Lower lobe of right lung (tissue), 2 donors: ENCODE data around the gene FANCC. TPM values are rescaled to one million over a fixed set of nuclear protein-coding genes. Genes with fewer than 3 reads are reported as not detected.

Source experiments
- ATAC-seq, 2 donors: fragments of 200-7000 bp; cut with Tn5 transposase; one replicate each; pipeline ENCODE4 v1.9.1; 2020 to 2022; ENCODE audit warnings: mild to moderate bottlenecking in 2 of 2, moderate library complexity in 2 of 2
- DNase-seq: peaks from one replicate; pipeline ENCODE4 v3.0.0-alpha.2; 2020
- H3K27ac ChIP-seq: fragments of 200-600 bp; one replicate; pipeline ENCODE4 v1.8.0; 2022
- H3K27me3 ChIP-seq: fragments of 200-600 bp; one replicate; pipeline ENCODE4 v1.8.0; 2022; ENCODE audit warnings: low read depth
- H3K36me3 ChIP-seq: fragments of 200-600 bp; one replicate; pipeline ENCODE4 v1.8.0; 2022; ENCODE audit warnings: mild to moderate bottlenecking
- H3K4me1 ChIP-seq: fragments of 200-600 bp; one replicate; pipeline ENCODE4 v1.8.0; 2022
- H3K4me3 ChIP-seq: fragments of 200-600 bp; one replicate; pipeline ENCODE4 v1.8.0; 2022; ENCODE audit warnings: mild to moderate bottlenecking
- H3K9me3 ChIP-seq: fragments of 200-600 bp; one replicate; pipeline ENCODE4 v1.8.0; 2022
- CTCF ChIP-seq: fragments of 200-600 bp; IDR thresholded peaks from one replicate; pipeline ENCODE4 v1.8.0; 2022; ENCODE audit warnings: antibody characterized with exemption, mild to moderate bottlenecking
- intact Hi-C: fragments of 100-400 bp; cut with DNase I; formaldehyde crosslinking; loops from one replicate; pipeline ENCODE4 v1.11.0; 2022
- total RNA-seq: library from RNA; stranded (reverse); fragmentation: NEBNext Ultra II Directional; extraction: Animal tissue kit (Norgen Biotek cat#: 25700); gene quantifications from one replicate; pipeline ENCODE4 v1.2.1, GENCODE V29; 2021
- donor health status: DM: no; HTN: yes; CAD: no; lungs with severe emphysema.

Gene FANCC
- total RNA-seq, 1 donor from 2014 or later = 11.3 TPM

GRCh38 chr9:95143591-95144561 lies 173.6 kb downstream of the FANCC start:
- Histone ChIP-seq H3K4me3 (no peak overlapping the region), H3K27me3 (no peaks in the 10 kb centered on the region), H3K36me3 (no peaks in the 10 kb centered on the region), H3K27ac (peak overlapping the region; percentile 41), H3K4me1 (no peaks in the 10 kb centered on the region), H3K9me3 (no peaks in the 10 kb centered on the region)
- intact Hi-C loops = no loop called here
- peak; percentile 54 for DNase-seq
- no peak for TF ChIP-seq CTCF
- peak; percentile 74 to 90 for ATAC-seq

GRCh38 chr9:95142728-95143127 lies 174.8 kb downstream of the FANCC start:
- no peak overlapping the region for H3K27ac ChIP-seq
- no peaks in the 10 kb centered on the region for H3K9me3 ChIP-seq
- ATAC-seq = no peak
- TF ChIP-seq CTCF = no peak
- H3K27me3 ChIP-seq = no peaks in the 10 kb centered on the region
- H3K4me3 ChIP-seq = no peak overlapping the region
- intact Hi-C loops = no loop called here
- no peaks in the 10 kb centered on the region for H3K4me1 ChIP-seq
- H3K36me3 ChIP-seq = peaks cover 3% of the 10 kb centered on the region
- no peak for DNase-seq

- no peak for TF ChIP-seq CTCF
- intact Hi-C loops = no loop called here
- Histone ChIP-seq H3K36me3 (peaks cover 5% of the 10 kb centered on the region), H3K4me1 (no peaks in the 10 kb centered on the region), H3K9me3 (no peaks in the 10 kb centered on the region), H3K27me3 (no peaks in the 10 kb centered on the region), H3K4me3 (no peak overlapping the region), H3K27ac (no peak overlapping the region)
- DNase-seq = no peak
- ATAC-seq = no peak
Measured at GRCh38 chr9:95142315-95142714, 175.2 kb downstream of the FANCC start.

- no peaks in the 10 kb centered on the region for H3K4me1 ChIP-seq
- no peak for ATAC-seq
- intact Hi-C loops = no loop called here
Measured at GRCh38 chr9:95140821-95141220, 176.7 kb downstream of the FANCC start.

GRCh38 chr9:95139126-95139525 lies 178.4 kb downstream of the FANCC start:
- ATAC-seq = no peak
- Histone ChIP-seq H3K27ac (no peak overlapping the region), H3K36me3 (peaks cover 5% of the 10 kb centered on the region), H3K4me3 (no peak overlapping the region), H3K4me1 (no peaks in the 10 kb centered on the region), H3K9me3 (no peaks in the 10 kb centered on the region), H3K27me3 (no peaks in the 10 kb centered on the region)
- no peak for DNase-seq
- no peak for TF ChIP-seq CTCF
- intact Hi-C loops = no loop called here

More at GRCh38 chr9:95140821-95141220, 176.7 kb downstream of the FANCC start:
- Histone ChIP-seq H3K36me3 (peaks cover 5% of the 10 kb centered on the region), H3K27ac (no peak overlapping the region), H3K4me3 (no peak overlapping the region), H3K9me3 (no peaks in the 10 kb centered on the region), H3K27me3 (no peaks in the 10 kb centered on the region)
- no peak for TF ChIP-seq CTCF
- DNase-seq = no peak
